PC-3 (cell line): ENCODE results near the gene SUSD4. TPM values are rescaled to one million over a fixed set of nuclear protein-coding genes. Genes with fewer than 3 reads are reported as not detected.

Experiments
- ATAC-seq: fragments of 200-7000 bp; cut with Tn5 transposase; 2 replicates; pipeline ENCODE4 v1.9.1; 2020; ENCODE audit warnings: mild to moderate bottlenecking, moderate library complexity
- BruUV-seq: library from RNA; stranded (reverse); fragments of 400-500 nt; replicated peaks from 2 replicates; lab custom pipeline; 2021; lab: Mats Ljungman, UMichigan
- CTCF ChIA-PET: fragments of 300-600 bp; sonication (Branson Sonifier 250); formaldehyde crosslinking; loops from one replicate; lab custom pipeline; 2022; ENCODE audit warnings: antibody characterized with exemption; lab: Charles Lee
- POLR2A ChIA-PET: fragments of 300-600 bp; sonication (Branson Sonifier 250); formaldehyde crosslinking; loops from one replicate; lab custom pipeline; 2022; ENCODE audit warnings: antibody characterized with exemption; ENCODE audit not compliant: unreplicated experiment; lab: Charles Lee
- DNase-seq: peaks from one replicate; pipeline ENCODE4 v3.0.0-alpha.2; 2015
- H2AFZ ChIP-seq: fragments of 300-600 bp; sonication (generic); 2 replicates; pipeline ENCODE4 v1.6.0; 2016; ENCODE audit warnings: antibody characterized with exemption, low read length
- H3F3A ChIP-seq: fragments of 300-600 bp; sonication (generic); one replicate; pipeline ENCODE4 v1.6.0; 2017; ENCODE audit warnings: antibody characterized with exemption, low read length, control low read depth, mild to moderate bottlenecking; ENCODE audit not compliant: unreplicated experiment
- H3K27ac ChIP-seq: fragments of 300-600 bp; sonication (generic); 2 replicates; pipeline ENCODE4 v1.5.1; 2016; ENCODE audit warnings: mild to moderate bottlenecking, low read length
- H3K27me3 ChIP-seq: fragments of 300-600 bp; sonication (generic); 2 replicates; pipeline ENCODE4 v1.6.1; 2016; ENCODE audit warnings: low read length, mixed read lengths
- H3K36me3 ChIP-seq: fragments of 300-600 bp; sonication (generic); 2 replicates; pipeline ENCODE4 v1.6.1; 2016; ENCODE audit warnings: low read depth, mixed run types, low read length, mixed read lengths
- H3K4me1 ChIP-seq: fragments of 300-600 bp; sonication (generic); 2 replicates; pipeline ENCODE4 v1.5.1; 2016; ENCODE audit warnings: low read length; ENCODE audit not compliant: insufficient read depth
- H3K4me2 ChIP-seq: fragments of 300-600 bp; sonication (generic); 2 replicates; pipeline ENCODE4 v1.6.0; 2016; ENCODE audit warnings: low read length
- H3K4me3 ChIP-seq: fragments of 300-600 bp; sonication (generic); 2 replicates; pipeline ENCODE4 v1.5.1; 2016; ENCODE audit warnings: mild to moderate bottlenecking, low read length, mixed read lengths
- H3K79me2 ChIP-seq: fragments of 300-600 bp; sonication (generic); 2 replicates; pipeline ENCODE4 v1.6.1; 2017; ENCODE audit warnings: low read length, mixed read lengths
- H3K9ac ChIP-seq: fragments of 300-600 bp; sonication (generic); 2 replicates; pipeline ENCODE4 v1.6.0; 2016; ENCODE audit warnings: mild to moderate bottlenecking, low read length
- H3K9me2 ChIP-seq: fragments of 300-600 bp; sonication (generic); replicated peaks from 2 replicates; pipeline ENCODE4 v1.6.1; 2016; ENCODE audit warnings: mixed run types, low read length, mixed read lengths
- H3K9me3 ChIP-seq: fragments of 300-600 bp; sonication (generic); 2 replicates; pipeline ENCODE4 v1.6.1; 2016; ENCODE audit warnings: low read length, mixed read lengths
- H4K20me1 ChIP-seq: fragments of 300-600 bp; sonication (generic); 2 replicates; pipeline ENCODE4 v1.6.1; 2016; ENCODE audit warnings: low read length, mixed read lengths
- CTCF ChIP-seq: fragments of 300-600 bp; sonication (generic); conservative IDR thresholded peaks from 2 replicates; pipeline ENCODE4 v1.5.1; 2017; ENCODE audit warnings: antibody characterized with exemption, low read depth, mild to moderate bottlenecking, low read length
- EZH2 ChIP-seq: fragments of 300-600 bp; sonication (generic); IDR thresholded peaks from one replicate; pipeline ENCODE4 v1.6.1; 2017; ENCODE audit warnings: antibody characterized with exemption, mild to moderate bottlenecking, low read length; ENCODE audit not compliant: unreplicated experiment
- EZH2phosphoT487 ChIP-seq: fragments of 300-600 bp; sonication (generic); IDR thresholded peaks from 2 replicates; pipeline ENCODE4 v1.6.1; 2018; ENCODE audit warnings: mild to moderate bottlenecking, antibody characterized with exemption, low read length, borderline replicate concordance
- intact Hi-C: fragments of 100-400 bp; cut with micrococcal nuclease; formaldehyde crosslinking; loops from 2 replicates; pipeline ENCODE4 v1.9.0; 2023
- total RNA-seq: library from RNA; depleted of rRNA; stranded (reverse); fragments of >200 nt; gene quantifications from 2 replicates; pipeline ENCODE4 v1.2.3, GENCODE V29; 2014

The SUSD4 gene
- total RNA-seq, 1 experiment from 2014 or later, result 5.2 TPM

- no peak overlapping the region for H3K9ac ChIP-seq
- no peaks in the 10 kb centered on the region for H3K9me3 ChIP-seq
- no peaks in the 10 kb centered on the region for H3K9me2 ChIP-seq
- no peak for DNase-seq
- H3K36me3 ChIP-seq, result no peaks in the 10 kb centered on the region
- H4K20me1 ChIP-seq, result no peaks in the 10 kb centered on the region
- intact Hi-C loops, result no loop called here
- POLR2A ChIA-PET, result no interaction called here
- no peaks in the 10 kb centered on the region for H3F3A ChIP-seq
- no peak overlapping the region for H3K27ac ChIP-seq
- H2AFZ ChIP-seq, result no peak overlapping the region
- TF ChIP-seq CTCF (no peak), EZH2phosphoT487 (no peak), EZH2 (no peak)
- no peaks in the 10 kb centered on the region for H3K27me3 ChIP-seq
- H3K4me2 ChIP-seq, result no peak overlapping the region
- ATAC-seq, result no peak
- H3K79me2 ChIP-seq, result no peaks in the 10 kb centered on the region
- CTCF ChIA-PET, result no interaction called here
- no peak overlapping the region for H3K4me3 ChIP-seq
- no TSS peak for BruUV-seq
- H3K4me1 ChIP-seq, result peaks cover 20% of the 10 kb centered on the region
Observed at GRCh38 chr1:223179786-223180185, 184.2 kb downstream of the SUSD4 start.

GRCh38 chr1:223179280-223179679 lies 184.7 kb downstream of the SUSD4 start:
- Histone ChIP-seq H3K36me3 (no peaks in the 10 kb centered on the region), H3F3A (no peaks in the 10 kb centered on the region), H4K20me1 (no peaks in the 10 kb centered on the region), H3K4me2 (no peak overlapping the region), H3K9ac (no peak overlapping the region), H3K27ac (no peak overlapping the region), H3K79me2 (no peaks in the 10 kb centered on the region), H3K4me1 (peaks cover 20% of the 10 kb centered on the region), H3K4me3 (no peak overlapping the region), H2AFZ (no peak overlapping the region), H3K9me3 (no peaks in the 10 kb centered on the region), H3K9me2 (no peaks in the 10 kb centered on the region), H3K27me3 (no peaks in the 10 kb centered on the region)
- CTCF ChIA-PET, result no interaction called here
- intact Hi-C loops, result no loop called here
- DNase-seq (no peak), ATAC-seq (no peak)
- no TSS peak for BruUV-seq
- TF ChIP-seq EZH2 (no peak), CTCF (no peak), EZH2phosphoT487 (no peak)
- POLR2A ChIA-PET, result no interaction called here

- TF ChIP-seq EZH2phosphoT487 (no peak), EZH2 (no peak), CTCF (no peak)
- no peak overlapping the region for H3K27ac ChIP-seq
- no peak for DNase-seq
- H3K4me1 ChIP-seq, result peaks cover 10% of the 10 kb centered on the region
- no peaks in the 10 kb centered on the region for H3K9me3 ChIP-seq
- H3K4me3 ChIP-seq, result no peak overlapping the region
- H3K4me2 ChIP-seq, result no peak overlapping the region
- H3F3A ChIP-seq, result no peaks in the 10 kb centered on the region
- no peak overlapping the region for H3K9ac ChIP-seq
- ChIA-PET CTCF (no interaction called here), POLR2A (no interaction called here)
- no TSS peak for BruUV-seq
- no peaks in the 10 kb centered on the region for H3K27me3 ChIP-seq
- intact Hi-C loops, result no loop called here
- H3K9me2 ChIP-seq, result no peaks in the 10 kb centered on the region
- no peak overlapping the region for H2AFZ ChIP-seq
- no peak for ATAC-seq
- no peaks in the 10 kb centered on the region for H3K36me3 ChIP-seq
- H4K20me1 ChIP-seq, result no peaks in the 10 kb centered on the region
- no peaks in the 10 kb centered on the region for H3K79me2 ChIP-seq
Observed at GRCh38 chr1:223177681-223178080, 186.3 kb downstream of the SUSD4 start.
